SH-SY5Y (cell line): ENCODE measurements around the gene PHF20.
A peak's percentile ranks its signal among the peaks of the same experiment; 100 is the strongest.

Source experiments
- GATA2 ChIP-seq: IDR thresholded peaks from 2 replicates; pipeline ENCODE4 v1.6.1; 2011; ENCODE audit warnings: mild to moderate bottlenecking, low read depth, low read length
- GATA3 ChIP-seq: IDR thresholded peaks from 2 replicates; pipeline ENCODE4 v1.6.1; 2011; ENCODE audit warnings: low read depth, mild to moderate bottlenecking, low read length, moderate library complexity

Gene PHF20

GRCh38 chr20:35885212-35885611 is 113.4 kb downstream of the PHF20 start:
- no peak for TF ChIP-seq GATA2
- TF ChIP-seq GATA3, result no peak

DNA sequence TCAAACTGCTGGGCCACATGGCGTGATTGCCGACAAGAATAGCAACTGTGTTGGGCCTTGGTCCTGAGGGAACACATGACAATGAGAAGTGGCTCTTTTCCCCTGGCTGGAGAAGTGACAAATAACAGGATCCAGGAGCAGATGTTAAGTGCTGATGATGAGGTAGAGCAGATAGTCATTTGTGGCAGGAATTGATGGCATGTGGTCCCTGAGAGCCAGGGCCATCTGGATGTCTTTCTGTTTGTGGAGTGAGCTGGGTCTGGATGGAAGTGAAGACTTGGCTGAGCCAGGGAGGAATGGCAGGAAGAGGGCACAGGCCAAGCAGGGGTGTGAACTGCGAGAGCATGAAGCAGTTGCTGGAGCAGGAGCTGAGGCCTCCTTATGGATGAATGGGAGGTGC is 114.7 kb downstream of the PHF20 start:
- TF ChIP-seq GATA3, result peak; percentile 32; the same call in 1 of the 2 replicates
- peak; percentile 85 for TF ChIP-seq GATA2

GRCh38 chr20:35887393-35888064 is 115.7 kb downstream of the PHF20 start:
- TF ChIP-seq GATA3, result no peak
- no peak for TF ChIP-seq GATA2

DNA sequence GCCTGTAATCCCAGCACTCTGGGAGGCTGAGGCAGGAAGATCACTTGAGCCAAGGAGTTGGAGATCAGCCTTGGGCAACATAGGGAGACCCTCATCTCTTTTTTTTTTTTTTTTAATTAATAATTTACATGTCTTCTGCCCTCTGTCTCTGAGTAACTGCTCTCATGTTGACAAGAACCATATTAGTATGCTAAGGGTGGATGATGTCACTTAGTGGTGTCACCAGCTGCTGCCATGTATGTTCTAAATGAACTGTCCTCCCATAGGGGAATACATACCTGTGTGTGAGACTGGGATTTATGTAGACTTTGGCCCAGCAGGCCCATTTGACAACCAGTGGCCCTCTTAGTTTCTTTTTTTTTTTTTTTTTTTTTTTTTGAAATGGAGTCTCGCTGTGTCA is 116.8 kb downstream of the PHF20 start:
- no peak for TF ChIP-seq GATA3

DNA sequence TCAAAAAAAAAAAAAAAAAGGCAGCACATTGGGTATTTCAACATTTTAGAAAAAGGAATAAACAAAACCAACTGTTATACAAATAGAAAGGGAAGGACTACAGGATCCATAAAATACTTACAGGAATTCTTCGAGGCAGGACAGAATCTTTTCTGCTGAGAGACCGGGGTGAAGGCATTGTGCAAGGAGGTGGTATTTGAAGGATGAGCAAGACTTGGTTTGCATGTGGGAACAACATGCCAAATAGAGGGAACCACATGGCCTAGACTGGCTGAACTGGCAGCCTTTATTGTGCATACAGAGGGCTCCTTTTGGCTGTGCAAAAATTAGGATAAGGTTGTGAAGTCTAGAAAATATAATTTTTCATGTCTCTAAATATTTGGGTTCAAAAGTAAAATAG is 119.6 kb downstream of the PHF20 start:
- TF ChIP-seq GATA3 (no peak), GATA2 (no peak)

DNA sequence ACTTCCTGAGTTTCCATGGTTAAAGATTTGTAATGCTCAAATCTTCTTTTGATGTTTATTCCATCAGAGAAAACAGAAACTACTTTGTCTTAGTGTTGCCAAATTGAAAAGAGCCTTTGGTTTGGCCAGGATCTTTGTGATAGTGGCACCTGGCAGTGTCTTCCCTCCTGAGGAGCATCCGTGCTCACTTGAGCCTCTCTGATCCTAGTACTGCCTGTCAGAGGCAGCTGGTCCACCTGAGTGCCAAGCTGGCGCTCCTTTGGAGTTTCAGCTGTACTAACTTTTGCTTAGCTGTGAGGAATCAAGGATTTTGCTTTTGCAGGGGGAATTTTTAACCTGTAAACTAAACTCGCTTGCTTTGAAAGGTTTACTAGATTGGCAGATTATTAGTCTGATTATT is 121.1 kb downstream of the PHF20 start:
- no peak for TF ChIP-seq GATA2
- no peak for TF ChIP-seq GATA3

GRCh38 chr20:35893942-35894341 is 122.1 kb downstream of the PHF20 start:
- TF ChIP-seq GATA3, result no peak
- TF ChIP-seq GATA2, result no peak

- no peak for TF ChIP-seq GATA2
Measured at GRCh38 chr20:35899064-35899463, 127.2 kb downstream of the PHF20 start.

DNA sequence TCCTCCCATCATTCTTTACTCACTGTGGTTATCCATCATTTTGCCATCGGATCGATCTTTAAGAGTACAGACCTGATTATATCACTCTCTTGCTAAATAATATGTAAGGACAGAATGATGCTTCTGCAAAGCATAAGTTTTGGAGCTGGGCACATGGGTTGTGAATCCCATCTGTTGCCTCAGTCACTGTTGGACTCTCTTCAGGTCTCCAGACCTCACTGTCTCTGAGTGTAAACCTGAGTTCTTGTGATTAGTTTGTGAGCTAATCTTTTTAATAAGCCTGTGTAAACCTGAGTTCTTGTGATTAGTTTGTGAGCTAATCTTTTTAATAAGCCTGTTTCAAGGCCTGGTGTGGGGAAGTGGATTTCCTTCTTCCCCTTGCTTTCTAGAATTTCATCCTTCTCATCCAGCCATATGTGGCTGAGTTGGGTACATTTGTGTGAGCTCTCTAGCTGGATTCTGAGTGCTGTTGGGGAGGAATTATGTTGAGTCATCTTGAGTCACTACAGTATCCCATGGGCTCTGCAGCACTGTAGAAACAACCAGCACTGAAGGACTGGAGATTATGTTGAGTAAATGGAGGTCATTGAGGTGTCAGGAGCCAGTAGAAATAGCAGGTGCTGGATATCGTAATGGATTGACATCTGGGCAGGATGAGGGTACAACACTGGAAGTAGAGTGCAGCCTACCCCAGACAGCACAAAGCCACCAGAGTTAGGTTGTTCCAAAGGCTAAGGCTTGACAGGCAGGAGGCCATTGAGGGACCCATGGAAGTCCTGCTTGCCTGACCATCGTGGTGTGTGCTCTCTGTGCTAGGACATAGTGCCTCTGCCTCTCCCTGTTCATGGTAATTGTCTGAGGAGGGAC is 130.1 kb downstream of the PHF20 start:
- TF ChIP-seq GATA3 (no peak), GATA2 (no peak)

DNA sequence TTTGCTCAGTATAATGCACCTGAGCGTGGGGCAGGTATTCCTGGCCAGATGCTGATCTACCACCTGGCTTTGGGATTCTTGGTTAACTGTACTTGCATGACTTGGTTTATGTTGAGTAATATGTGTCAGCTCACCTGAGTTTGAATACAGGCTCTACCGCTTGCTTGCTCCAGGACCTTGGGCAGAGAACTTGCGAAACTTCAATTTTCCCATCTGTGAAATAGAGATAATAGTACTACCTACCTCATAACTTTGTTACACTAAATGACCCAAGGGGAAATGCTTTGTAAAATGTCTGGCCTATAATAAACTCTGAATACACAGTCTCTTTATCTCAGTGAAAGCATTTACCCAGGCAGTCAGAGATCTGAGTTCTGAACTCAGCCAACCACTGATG is 130.7 kb downstream of the PHF20 start:
- TF ChIP-seq GATA3 (no peak), GATA2 (no peak)

DNA sequence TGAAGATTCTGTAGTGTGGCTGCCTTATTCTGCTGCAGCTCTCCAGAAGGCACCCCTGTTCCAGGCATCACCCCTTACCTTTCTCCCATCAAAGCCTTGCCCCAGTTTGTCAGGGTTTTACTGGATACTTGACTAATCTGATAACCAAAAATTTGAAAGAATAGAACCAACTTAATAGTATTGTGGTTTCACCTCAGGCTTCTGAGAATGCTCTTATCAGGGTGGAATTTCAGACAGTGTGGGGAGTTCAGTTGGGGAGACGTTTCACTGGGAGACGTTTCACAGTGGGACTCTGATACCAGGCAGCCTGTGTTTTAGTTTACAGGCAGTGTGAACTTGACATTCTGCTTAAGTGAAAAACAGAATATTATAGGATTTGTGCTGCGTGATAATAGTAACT is 132.0 kb downstream of the PHF20 start:
- TF ChIP-seq GATA3 (no peak), GATA2 (no peak)

DNA sequence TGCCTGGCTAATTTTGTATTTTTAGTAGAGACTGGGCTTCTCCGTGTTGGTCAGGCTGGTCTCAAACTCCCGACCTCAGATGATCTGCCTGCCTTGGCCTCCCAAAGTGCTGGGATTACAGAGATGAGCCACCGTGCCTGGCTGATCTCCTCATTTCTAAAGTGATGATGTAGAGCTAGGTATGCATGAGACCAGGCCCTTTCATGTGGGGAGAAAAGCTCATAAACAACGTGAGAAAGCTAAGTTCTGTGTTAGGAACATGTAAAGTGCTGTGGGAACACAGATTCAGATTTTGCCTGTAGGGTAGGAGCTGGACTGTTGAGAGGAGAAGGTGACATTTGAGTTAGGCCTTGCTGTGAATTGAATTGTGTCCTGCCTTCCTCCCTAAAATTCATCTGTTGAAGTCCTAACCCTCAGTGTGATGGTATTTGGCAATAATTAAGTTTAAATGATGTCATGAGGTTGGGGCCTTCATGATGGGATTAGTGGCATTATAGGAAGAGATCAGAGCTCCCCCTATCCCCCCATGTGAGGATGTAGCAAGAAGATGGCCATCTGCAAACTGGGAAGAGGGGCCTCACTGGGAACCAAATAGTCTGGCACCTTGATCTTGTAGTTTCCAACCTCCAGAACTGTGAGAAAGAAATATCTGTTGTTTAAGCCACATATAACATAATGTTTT is 133.3 kb downstream of the PHF20 start:
- TF ChIP-seq GATA2 (no peak), GATA3 (no peak)

GRCh38 chr20:35907017-35907701 is 135.3 kb downstream of the PHF20 start:
- TF ChIP-seq GATA2 (no peak), GATA3 (no peak)

DNA sequence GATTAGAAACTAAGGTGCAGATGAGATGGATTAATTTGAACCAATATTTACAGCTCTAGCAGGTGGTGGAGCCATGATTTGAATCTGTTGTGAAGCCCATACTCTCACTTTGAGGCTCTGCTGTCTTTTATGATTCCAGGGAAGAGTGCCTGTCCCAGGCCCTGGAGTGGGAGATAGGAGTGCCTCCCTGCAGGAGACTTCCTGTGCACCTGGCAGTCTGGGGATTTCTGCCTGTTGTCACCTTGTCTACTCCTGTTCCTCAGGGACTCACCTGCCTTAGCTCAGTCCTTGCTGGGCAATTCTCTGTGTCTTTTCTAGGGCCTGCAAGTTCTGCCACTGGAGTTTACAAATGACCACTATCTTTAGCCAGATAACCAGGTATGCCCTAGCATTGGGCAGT is 136.2 kb downstream of the PHF20 start:
- TF ChIP-seq GATA3, result no peak
- TF ChIP-seq GATA2, result no peak

DNA sequence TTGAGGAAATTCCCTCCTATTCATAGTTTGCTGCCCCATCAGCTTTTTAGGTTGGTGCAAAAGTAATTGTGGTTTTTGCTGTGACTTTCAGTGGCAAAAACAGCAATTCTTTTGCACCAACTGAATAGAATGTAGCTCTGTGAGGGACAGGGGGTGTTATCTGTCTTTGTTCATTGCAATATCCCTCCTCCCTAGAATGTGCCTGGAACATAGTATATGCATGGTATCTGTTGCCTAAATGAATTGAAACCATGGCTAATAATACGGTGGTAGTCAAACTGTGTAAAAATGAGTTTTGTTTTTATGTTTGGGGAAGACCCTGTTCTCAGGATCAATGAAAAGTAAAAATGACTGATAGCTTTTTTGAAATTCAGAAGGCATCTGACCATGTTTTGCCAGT is 137.4 kb downstream of the PHF20 start:
- TF ChIP-seq GATA2, result no peak
- no peak for TF ChIP-seq GATA3
